ENCODE measurements around the gene AGXT. TPM values are rescaled to one million over a fixed set of nuclear protein-coding genes. Genes with fewer than 3 reads are reported as not detected.

Gene AGXT
- not detected in 5 replicates for total RNA-seq (2022; extraction: Qiagen RNA extraction)

DNA sequence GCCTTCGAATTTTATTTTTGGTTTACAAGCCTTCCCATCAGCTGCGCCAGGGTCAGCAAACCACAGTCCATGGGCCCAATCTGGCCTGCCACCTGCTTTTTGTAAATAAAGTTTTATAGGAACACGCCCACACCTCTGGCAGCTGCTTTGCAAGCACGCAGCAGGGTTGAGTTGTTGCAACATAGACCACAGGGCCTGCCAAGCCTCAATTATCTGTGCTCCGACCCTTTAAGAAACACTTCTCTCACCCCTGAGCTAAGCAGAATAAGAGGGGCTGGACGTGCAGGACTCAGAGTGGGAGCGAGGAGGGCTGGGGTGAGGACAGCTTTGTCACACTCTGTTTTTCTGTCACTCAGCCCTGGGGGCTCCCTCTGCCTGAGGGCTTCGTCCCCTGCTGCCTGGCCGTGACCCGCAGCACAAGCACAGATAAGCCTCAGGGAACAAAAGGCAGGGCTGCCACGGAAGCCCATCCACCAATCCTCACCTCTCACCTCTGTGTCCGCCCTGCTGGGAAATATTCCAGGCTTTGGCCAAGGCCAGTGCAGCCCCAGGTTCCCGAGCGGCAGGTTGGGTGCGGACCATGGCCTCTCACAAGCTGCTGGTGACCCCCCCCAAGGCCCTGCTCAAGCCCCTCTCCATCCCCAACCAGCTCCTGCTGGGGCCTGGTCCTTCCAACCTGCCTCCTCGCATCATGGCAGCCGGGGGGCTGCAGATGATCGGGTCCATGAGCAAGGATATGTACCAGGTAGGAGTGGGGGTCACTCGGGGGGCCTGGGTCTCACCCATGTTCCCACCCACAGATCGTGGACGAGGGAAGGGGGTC lies at the start of gene AGXT:
TSS of gene AGXT (plus strand) at position 539 of the 823 bp plus-strand sequence. CDS start at position 581, 42 bp downstream.

DNA sequence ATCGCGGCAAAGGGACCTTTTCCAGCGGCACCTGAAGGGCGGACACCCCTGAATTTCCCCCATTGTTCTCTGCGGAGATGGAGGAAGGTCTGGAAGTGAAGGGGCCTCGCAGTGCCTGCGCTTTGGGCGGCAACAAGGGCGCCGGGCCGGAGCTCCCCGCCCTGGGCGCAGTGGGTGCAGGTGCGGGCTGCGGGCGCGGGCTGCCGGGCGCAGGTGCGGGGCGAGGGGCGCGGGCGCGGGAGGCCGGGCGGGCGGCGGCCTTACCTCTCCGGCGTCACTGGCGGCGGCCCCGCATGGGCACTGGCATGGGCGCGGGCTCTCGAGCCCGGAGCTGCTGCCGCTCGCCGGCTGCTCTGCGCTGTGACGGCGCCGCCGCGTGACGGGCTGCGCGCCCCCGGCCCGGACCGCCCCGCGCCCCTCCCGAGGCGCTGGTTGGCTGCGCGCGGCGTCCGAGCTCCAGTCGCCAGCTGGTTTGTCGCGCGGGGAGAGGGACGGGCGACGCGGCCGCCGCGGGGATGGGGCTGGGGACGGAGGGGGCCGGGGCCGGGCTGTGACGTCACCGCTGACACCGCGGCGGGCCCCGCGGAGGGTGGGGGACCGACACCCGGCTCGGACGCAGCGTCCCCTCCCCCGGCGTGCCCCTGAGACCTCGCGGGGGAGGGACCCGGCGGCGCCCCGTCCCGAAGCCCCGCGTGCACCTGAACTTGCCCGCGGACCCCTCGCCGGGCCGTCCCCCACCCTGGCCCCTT lies 48.6 kb upstream of the AGXT start, which contains the start of gene KIF1A:
TSS of gene KIF1A (minus strand) at position 362 of the 749 bp plus-strand sequence. CDS start 22,467 bp downstream, outside the sequence.

DNA sequence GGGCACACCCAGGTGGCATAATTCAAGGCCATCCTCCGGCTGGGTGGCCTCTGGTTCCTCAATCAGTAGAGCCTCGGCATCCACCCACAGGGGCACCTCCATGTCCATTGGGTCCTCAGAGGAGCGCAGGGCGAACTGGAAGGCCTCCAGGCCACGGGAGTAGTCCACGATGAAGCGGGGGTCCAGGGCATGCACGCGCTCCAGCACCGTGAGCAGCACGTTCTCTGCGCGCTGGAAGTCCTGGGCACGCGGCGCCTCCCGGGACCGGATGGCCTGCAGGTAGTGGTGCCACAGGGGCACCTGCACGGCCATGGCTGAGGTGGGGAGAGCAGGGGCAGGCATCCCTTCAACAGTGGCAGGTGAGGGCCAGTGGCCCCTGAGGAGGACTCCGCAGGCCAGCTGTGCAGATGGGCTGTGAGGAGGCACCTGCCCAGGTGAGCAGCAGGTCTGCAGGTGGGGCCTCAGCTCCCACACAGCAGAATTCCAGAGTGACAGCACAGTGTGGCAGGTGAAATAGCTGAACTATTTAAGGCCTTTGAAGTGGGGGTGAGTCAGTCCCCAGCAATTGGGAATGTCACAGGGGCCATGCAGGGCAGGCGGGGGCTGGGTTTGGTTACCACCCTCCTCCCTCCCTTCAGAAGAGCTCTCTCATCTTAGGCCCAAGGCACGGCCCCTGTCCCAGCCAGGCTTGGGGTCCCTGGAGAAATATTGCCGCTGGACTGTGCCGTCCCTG lies 27.2 kb downstream of the AGXT start, which contains the start of gene MAB21L4:
TSS of gene MAB21L4 (minus strand) at position 501 of the 733 bp plus-strand sequence. CDS start at position 342, 159 bp downstream.

DNA sequence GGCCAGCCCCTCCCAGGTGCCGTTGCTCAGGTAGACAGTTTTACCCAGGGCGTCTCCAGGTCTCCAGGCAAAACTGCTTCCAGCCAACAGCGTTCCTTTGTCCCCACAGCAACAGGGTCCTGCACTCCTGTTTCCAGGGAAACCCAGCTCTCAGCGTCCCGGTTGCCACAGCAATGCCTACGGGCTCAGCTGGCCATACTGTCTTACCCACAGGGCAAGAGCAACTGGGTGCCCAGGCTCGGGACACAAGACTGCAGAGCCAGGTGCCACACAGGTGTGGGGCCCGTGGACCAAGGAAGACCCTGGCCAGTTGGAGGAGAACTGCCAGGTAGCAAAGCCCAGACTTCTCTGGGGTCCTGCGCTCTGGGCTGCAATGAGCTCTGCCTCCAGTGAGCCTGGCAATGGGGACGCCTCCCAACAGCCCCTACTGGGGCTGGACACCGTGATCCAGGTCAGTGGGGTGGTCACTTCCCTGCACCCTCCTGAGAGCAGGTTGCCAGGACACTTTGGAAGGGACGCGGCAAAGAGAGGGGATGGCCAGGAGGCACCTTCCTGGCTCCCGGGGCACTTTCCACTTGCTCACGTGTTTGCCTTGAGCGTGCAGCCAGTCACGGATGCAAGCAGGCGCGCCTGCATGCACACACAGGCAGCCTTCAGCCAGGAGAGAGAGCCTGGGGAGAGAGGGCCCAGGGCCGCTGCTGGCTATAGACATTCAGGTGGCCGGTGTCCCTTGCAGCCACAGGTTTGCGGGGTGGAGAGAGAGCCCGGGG lies 37.7 kb downstream of the AGXT start, which contains the start of gene CROCC2:
TSS of gene CROCC2 (plus strand) at position 196 of the 770 bp plus-strand sequence. CDS start at position 374, 178 bp downstream.

Other genes starting within 250 kb of the AGXT start
- 0.32 to 0.83 TPM (median 0.68 TPM) in 5 replicates for gene GPR35, start 243.3 kb upstream of the AGXT start, total RNA-seq (2022; extraction: Qiagen RNA extraction)
- gene AQP12B, start 185.9 kb upstream of the AGXT start, total RNA-seq (2022; extraction: Qiagen RNA extraction) = not detected in 5 replicates
- gene AQP12A, start 177.0 kb upstream of the AGXT start, total RNA-seq (2022; extraction: Qiagen RNA extraction) = not detected in 5 replicates
- 0.66 to 0.84 TPM (median 0.73 TPM) in 5 replicates for gene KIF1A, start 48.6 kb upstream of the AGXT start, total RNA-seq (2022; extraction: Qiagen RNA extraction)
- 0.14 to 0.36 TPM (median 0.29 TPM) in 5 replicates for gene MAB21L4, start 27.3 kb downstream of the AGXT start, total RNA-seq (2022; extraction: Qiagen RNA extraction)
- gene CROCC2, start 37.5 kb downstream of the AGXT start, total RNA-seq (2022; extraction: Qiagen RNA extraction) = not detected in 5 replicates
- gene SNED1, start 129.8 kb downstream of the AGXT start, total RNA-seq (2022; extraction: Qiagen RNA extraction) = 0.62 to 1.4 TPM (median 1.00 TPM) in 5 replicates
- gene MTERF4, start 233.5 kb downstream of the AGXT start, total RNA-seq (2022; extraction: Qiagen RNA extraction) = 23.9 to 26.4 TPM (median 25.6 TPM) in 5 replicates

All from A549 treated with dexamethasone at 1 μM for 4 hours (cell line).